ENCODE measurements around the gene DNLZ. TPM values are rescaled to one million over a fixed set of nuclear protein-coding genes. Genes with fewer than 3 reads are reported as not detected.

Gene DNLZ
- total RNA-seq, 1 donor from 2014 or later: 14.5 TPM

- Mint-ChIP-seq H3K4me3 (ENCODE audit: unreplicated experiment) (no peak overlapping the region), H3K27ac (ENCODE audit: unreplicated experiment) (no peak overlapping the region)
- no peak for DNase-seq (ENCODE audit: low spot score)
Observed at GRCh38 chr9:136370687-136371532, 7.4 kb upstream of the DNLZ start.

GRCh38 chr9:136370037-136370436 lies 6.5 kb upstream of the DNLZ start:
- Mint-ChIP-seq H3K27ac (ENCODE audit: unreplicated experiment) (no peak overlapping the region), H3K4me1 (ENCODE audit: unreplicated experiment) (peaks cover 6% of the 10 kb centered on the region), H3K36me3 (ENCODE audit: low read depth, unreplicated experiment) (no peaks in the 10 kb centered on the region), H3K27me3 (ENCODE audit: unreplicated experiment) (peaks cover 16% of the 10 kb centered on the region), H3K4me3 (ENCODE audit: unreplicated experiment) (no peak overlapping the region), H3K9me3 (ENCODE audit: unreplicated experiment) (no peaks in the 10 kb centered on the region)
- no peak for DNase-seq (ENCODE audit: low spot score)
- no peak for TF ChIP-seq CTCF (IDR thresholded peaks at IDR 0.05; ENCODE audit: unreplicated experiment)

More at GRCh38 chr9:136370687-136371532, 7.4 kb upstream of the DNLZ start:
- H3K27me3 Mint-ChIP-seq (ENCODE audit: unreplicated experiment): peaks cover 16% of the 10 kb centered on the region
- peaks cover 6% of the 10 kb centered on the region for H3K4me1 Mint-ChIP-seq (ENCODE audit: unreplicated experiment)
- H3K9me3 Mint-ChIP-seq (ENCODE audit: unreplicated experiment): no peaks in the 10 kb centered on the region
- no peaks in the 10 kb centered on the region for H3K36me3 Mint-ChIP-seq (ENCODE audit: low read depth, unreplicated experiment)
- no peak for TF ChIP-seq CTCF (IDR thresholded peaks at IDR 0.05; ENCODE audit: unreplicated experiment)

GRCh38 chr9:136368190-136368589 lies 4.6 kb upstream of the DNLZ start:
- no peaks in the 10 kb centered on the region for H3K9me3 Mint-ChIP-seq (ENCODE audit: unreplicated experiment)
- DNase-seq (ENCODE audit: low spot score): no peak
- no peak for TF ChIP-seq CTCF (IDR thresholded peaks at IDR 0.05; ENCODE audit: unreplicated experiment)
- peaks cover 12% of the 10 kb centered on the region for H3K27me3 Mint-ChIP-seq (ENCODE audit: unreplicated experiment)
- no peak overlapping the region for H3K27ac Mint-ChIP-seq (ENCODE audit: unreplicated experiment)
- H3K36me3 Mint-ChIP-seq (ENCODE audit: low read depth, unreplicated experiment): no peaks in the 10 kb centered on the region
- H3K4me3 Mint-ChIP-seq (ENCODE audit: unreplicated experiment): no peak overlapping the region
- H3K4me1 Mint-ChIP-seq (ENCODE audit: unreplicated experiment): peaks cover 4% of the 10 kb centered on the region

- Mint-ChIP-seq H3K27ac (ENCODE audit: unreplicated experiment) (no peak overlapping the region), H3K27me3 (ENCODE audit: unreplicated experiment) (peaks cover 13% of the 10 kb centered on the region), H3K9me3 (ENCODE audit: unreplicated experiment) (no peaks in the 10 kb centered on the region), H3K4me1 (ENCODE audit: unreplicated experiment) (no peaks in the 10 kb centered on the region), H3K4me3 (ENCODE audit: unreplicated experiment) (no peak overlapping the region), H3K36me3 (ENCODE audit: low read depth, unreplicated experiment) (peaks cover 3% of the 10 kb centered on the region)
- TF ChIP-seq CTCF (IDR thresholded peaks at IDR 0.05; ENCODE audit: unreplicated experiment): no peak
- DNase-seq (ENCODE audit: low spot score): no peak
Observed at GRCh38 chr9:136367296-136368145, 4.0 kb upstream of the DNLZ start.

Measured in endothelial cell (in vitro differentiated cells).